Measurements from ENCODE around the gene ACTBL2. TPM values are rescaled to one million over a fixed set of nuclear protein-coding genes. Genes with fewer than 3 reads are reported as not detected.

ACTBL2 gene
- total RNA-seq, 1 experiment from 2014 or later = not detected

DNA sequence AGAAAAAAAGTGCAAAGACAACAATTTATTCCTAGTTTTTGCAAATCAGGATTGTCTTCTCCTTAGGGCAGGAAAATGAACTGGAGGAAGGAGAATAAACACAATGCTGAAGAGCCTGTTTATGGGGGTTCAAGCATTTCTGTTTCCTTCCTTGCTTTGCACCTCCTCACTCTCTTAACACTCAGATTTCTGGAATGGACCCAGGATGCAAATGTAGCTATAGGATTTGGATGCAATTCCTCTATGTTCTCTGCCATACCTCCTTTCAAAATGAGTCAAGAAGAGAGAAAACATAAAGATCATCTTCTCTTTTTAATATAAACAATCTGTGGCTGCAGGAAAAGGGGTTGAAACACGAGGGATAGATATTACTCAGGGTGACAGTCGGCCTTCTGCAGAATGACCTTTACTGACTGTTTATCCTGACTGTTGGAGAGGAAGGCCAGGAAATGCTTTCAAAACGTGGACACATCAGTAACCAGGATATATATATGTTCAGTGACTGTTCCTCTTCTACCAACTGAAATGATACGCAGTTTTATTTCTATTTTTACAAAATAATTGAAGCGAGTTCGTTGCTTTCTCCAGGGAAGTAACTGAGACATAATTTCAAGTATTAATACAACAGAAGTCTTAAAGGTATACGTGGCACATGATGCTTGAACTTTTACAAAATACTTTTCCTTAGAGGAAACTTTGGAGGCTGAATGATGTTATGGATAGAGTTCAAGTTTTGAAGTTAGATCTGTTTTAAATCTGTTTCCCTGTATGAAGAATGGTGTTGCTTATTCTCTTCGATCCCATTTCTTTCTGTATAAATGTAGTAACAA lies 44.4 kb downstream of the ACTBL2 start:
- H3K27ac ChIP-seq (ENCODE audit: low read depth, low read length, poor library complexity, severe bottlenecking) = no peak overlapping the region

DNA sequence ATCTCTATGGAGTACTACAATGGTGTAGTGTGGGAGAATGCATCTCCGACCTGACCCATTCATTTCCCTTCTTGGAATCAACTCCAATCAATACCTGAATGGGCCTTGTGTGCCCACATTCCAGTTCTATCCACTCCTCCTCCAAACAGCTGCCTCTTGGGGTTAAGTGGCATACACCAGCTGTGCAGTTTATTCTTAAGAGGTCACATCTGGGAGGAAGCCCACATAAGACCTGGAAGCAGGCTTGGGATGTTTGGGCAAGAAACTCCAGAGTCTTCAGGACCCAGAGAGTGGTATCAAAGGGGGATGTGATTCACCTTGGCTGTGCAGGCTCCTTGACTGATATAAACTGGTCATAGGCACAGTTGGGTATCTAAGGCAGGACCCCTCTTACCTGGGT lies 46.0 kb downstream of the ACTBL2 start:
- H3K4me1 ChIP-seq (ENCODE audit: insufficient read depth, low read length, poor library complexity, severe bottlenecking) = peaks cover 15% of the 10 kb centered on the region
- H3K9me3 ChIP-seq (ENCODE audit: low read depth, low read length, poor library complexity, severe bottlenecking) = no peaks in the 10 kb centered on the region
- ChIA-PET CTCF (no interaction called here), POLR2A (ENCODE audit: low non-redundant PET) (no interaction called here)
- no peak for DNase-seq (ENCODE audit: low spot score)
- no peak overlapping the region for H3K4me3 ChIP-seq (ENCODE audit: low read depth, low read length, poor library complexity, severe bottlenecking)
- TF ChIP-seq, protein P1, sequence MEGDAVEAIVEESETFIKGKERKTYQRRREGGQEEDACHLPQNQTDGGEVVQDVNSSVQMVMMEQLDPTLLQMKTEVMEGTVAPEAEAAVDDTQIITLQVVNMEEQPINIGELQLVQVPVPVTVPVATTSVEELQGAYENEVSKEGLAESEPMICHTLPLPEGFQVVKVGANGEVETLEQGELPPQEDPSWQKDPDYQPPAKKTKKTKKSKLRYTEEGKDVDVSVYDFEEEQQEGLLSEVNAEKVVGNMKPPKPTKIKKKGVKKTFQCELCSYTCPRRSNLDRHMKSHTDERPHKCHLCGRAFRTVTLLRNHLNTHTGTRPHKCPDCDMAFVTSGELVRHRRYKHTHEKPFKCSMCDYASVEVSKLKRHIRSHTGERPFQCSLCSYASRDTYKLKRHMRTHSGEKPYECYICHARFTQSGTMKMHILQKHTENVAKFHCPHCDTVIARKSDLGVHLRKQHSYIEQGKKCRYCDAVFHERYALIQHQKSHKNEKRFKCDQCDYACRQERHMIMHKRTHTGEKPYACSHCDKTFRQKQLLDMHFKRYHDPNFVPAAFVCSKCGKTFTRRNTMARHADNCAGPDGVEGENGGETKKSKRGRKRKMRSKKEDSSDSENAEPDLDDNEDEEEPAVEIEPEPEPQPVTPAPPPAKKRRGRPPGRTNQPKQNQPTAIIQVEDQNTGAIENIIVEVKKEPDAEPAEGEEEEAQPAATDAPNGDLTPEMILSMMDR (conservative IDR thresholded peaks at IDR 0.05; ENCODE audit: low read depth, low read length) = no peak
- TF ChIP-seq EZH2 (IDR thresholded peaks at IDR 0.05; ENCODE audit: borderline replicate concordance, low read depth, low read length, poor library complexity, severe bottlenecking) = no peak
- intact Hi-C loops (cut with micrococcal nuclease; ENCODE audit: unreplicated experiment) = no loop called here
- BruUV-seq (replicated peaks) = no TSS peak
- no peaks in the 10 kb centered on the region for H3K36me3 ChIP-seq (ENCODE audit: insufficient read depth, low read length, poor library complexity, severe bottlenecking)
- no peaks in the 10 kb centered on the region for H3K27me3 ChIP-seq (replicated peaks; ENCODE audit: insufficient read depth, low read depth, low read length, poor library complexity)
- no peak overlapping the region for H3K27ac ChIP-seq (ENCODE audit: low read depth, low read length, poor library complexity, severe bottlenecking)

More for the DNA sequence above, 44.4 kb downstream of the ACTBL2 start:
- peaks cover 31% of the 10 kb centered on the region for H3K4me1 ChIP-seq (ENCODE audit: insufficient read depth, low read length, poor library complexity, severe bottlenecking)
- BruUV-seq (replicated peaks) = no TSS peak
- H3K36me3 ChIP-seq (ENCODE audit: insufficient read depth, low read length, poor library complexity, severe bottlenecking) = no peaks in the 10 kb centered on the region
- TF ChIP-seq, protein P1 (conservative IDR thresholded peaks at IDR 0.05; ENCODE audit: low read depth, low read length) = no peak
- no peak for TF ChIP-seq EZH2 (IDR thresholded peaks at IDR 0.05; ENCODE audit: borderline replicate concordance, low read depth, low read length, poor library complexity, severe bottlenecking)
- intact Hi-C loops (cut with micrococcal nuclease; ENCODE audit: unreplicated experiment) = no loop called here
- no peak overlapping the region for H3K4me3 ChIP-seq (ENCODE audit: low read depth, low read length, poor library complexity, severe bottlenecking)
- POLR2A ChIA-PET (ENCODE audit: low non-redundant PET) = no interaction called here
- CTCF ChIA-PET = no interaction called here
- no peaks in the 10 kb centered on the region for H3K27me3 ChIP-seq (replicated peaks; ENCODE audit: insufficient read depth, low read depth, low read length, poor library complexity)
- H3K9me3 ChIP-seq (ENCODE audit: low read depth, low read length, poor library complexity, severe bottlenecking) = no peaks in the 10 kb centered on the region
- no peak for DNase-seq (ENCODE audit: low spot score)

DNA sequence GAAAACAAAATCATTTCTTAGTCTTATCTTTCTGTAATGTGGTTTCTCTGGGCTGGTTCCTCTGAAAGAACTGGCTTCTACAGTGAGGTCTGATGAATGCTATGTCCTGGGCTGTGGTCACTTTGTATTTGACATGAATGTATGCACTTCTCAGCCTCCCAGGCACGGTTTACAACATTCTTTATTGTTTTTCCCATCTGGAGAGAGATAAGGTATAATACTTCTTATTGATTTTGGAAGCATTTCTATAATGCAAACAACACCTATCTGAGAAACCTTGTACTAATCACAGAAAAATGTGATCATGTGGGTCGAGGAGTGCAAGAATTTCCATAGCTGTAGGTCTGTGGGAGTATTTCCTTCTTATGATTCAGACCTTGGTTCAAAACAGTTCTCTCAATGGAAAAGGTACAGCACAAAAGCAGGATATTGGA lies 46.9 kb downstream of the ACTBL2 start:
- Histone ChIP-seq H3K4me3 (ENCODE audit: low read depth, low read length, poor library complexity, severe bottlenecking) (no peak overlapping the region), H3K27me3 (replicated peaks; ENCODE audit: insufficient read depth, low read depth, low read length, poor library complexity) (no peaks in the 10 kb centered on the region), H3K4me1 (ENCODE audit: insufficient read depth, low read length, poor library complexity, severe bottlenecking) (peaks cover 7% of the 10 kb centered on the region), H3K9me3 (ENCODE audit: low read depth, low read length, poor library complexity, severe bottlenecking) (no peaks in the 10 kb centered on the region), H3K27ac (ENCODE audit: low read depth, low read length, poor library complexity, severe bottlenecking) (no peak overlapping the region), H3K36me3 (ENCODE audit: insufficient read depth, low read length, poor library complexity, severe bottlenecking) (no peaks in the 10 kb centered on the region)
- intact Hi-C loops (cut with micrococcal nuclease; ENCODE audit: unreplicated experiment) = no loop called here
- POLR2A ChIA-PET (ENCODE audit: low non-redundant PET) = no interaction called here
- CTCF ChIA-PET = no interaction called here
- DNase-seq (ENCODE audit: low spot score) = no peak
- no peak for TF ChIP-seq EZH2 (IDR thresholded peaks at IDR 0.05; ENCODE audit: borderline replicate concordance, low read depth, low read length, poor library complexity, severe bottlenecking)
- TF ChIP-seq, protein P1 (conservative IDR thresholded peaks at IDR 0.05; ENCODE audit: low read depth, low read length) = no peak
- BruUV-seq (replicated peaks) = no TSS peak

Data from A673 (cell line).